Measurements from ENCODE around the gene AGAP2. TPM values are rescaled to one million over a fixed set of nuclear protein-coding genes. Genes with fewer than 3 reads are reported as not detected.
A peak's percentile ranks its signal among the peaks of the same experiment; 100 is the strongest.

AGAP2 gene
- total RNA-seq, 1 experiment from 2014 or later, result 0.19 TPM

DNA sequence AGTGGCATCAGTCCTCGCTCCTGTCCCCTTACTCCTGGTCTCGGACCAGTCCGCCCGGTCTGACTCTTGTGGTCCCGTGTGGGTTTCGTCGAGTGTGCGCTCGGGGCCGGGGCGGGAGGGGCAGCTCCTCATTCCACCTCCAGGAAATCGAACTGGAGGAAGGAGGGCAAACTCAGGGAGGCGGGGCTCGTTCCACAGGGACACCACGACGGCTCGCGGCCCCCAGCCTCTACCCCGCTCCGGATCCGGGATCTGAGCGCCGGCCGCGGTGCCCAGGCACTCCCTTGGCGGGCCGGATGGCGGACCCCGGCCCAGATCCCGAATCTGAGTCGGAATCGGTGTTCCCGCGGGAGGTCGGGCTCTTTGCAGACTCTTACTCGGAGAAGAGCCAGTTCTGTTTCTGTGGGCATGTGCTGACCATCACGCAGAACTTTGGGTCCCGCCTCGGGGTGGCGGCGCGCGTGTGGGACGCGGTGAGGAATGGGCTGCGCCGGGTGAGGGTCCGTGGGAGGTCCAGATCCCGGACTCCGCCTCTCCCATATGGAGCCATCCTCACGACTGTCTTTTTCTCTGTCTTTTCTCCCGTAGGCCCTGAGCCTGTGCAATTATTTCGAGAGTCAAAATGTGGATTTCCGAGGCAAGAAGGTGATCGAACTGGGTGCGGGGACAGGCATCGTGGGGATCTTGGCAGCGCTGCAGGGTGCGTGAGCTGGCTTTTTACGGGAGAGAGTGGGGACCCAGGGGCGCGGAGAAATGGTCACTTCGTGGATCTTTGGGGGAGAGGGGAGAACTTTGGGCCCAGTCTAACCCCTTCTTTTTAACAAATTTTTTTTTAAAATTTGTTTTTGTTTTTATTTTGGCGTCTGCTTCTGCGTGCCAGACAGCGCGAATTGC is 34.1 kb upstream of the AGAP2 start, which contains the start of gene EEF1AKMT3:
Gene EEF1AKMT3, plus strand, starts transcription at position 186 of the 894 bp plus-strand sequence. Its CDS starts 111 bp downstream, at position 297.
- peaks cover 33% of the 10 kb centered on the region for H3K4me1 Mint-ChIP-seq (ENCODE audit: insufficient read depth, unreplicated experiment)
- no peaks in the 10 kb centered on the region for H3K27me3 Mint-ChIP-seq (ENCODE audit: insufficient read depth, unreplicated experiment)
- peak within 1 kb of the TSS; percentile 100 for H3K27ac Mint-ChIP-seq (ENCODE audit: low read depth, unreplicated experiment)
- H3K36me3 Mint-ChIP-seq (ENCODE audit: insufficient read depth, unreplicated experiment), result peaks cover 19% of the 10 kb centered on the region
- intact Hi-C loops (cut with micrococcal nuclease), result no loop called here
- no TSS peak for BruUV-seq (replicated peaks)
- TF ChIP-seq, protein P1, sequence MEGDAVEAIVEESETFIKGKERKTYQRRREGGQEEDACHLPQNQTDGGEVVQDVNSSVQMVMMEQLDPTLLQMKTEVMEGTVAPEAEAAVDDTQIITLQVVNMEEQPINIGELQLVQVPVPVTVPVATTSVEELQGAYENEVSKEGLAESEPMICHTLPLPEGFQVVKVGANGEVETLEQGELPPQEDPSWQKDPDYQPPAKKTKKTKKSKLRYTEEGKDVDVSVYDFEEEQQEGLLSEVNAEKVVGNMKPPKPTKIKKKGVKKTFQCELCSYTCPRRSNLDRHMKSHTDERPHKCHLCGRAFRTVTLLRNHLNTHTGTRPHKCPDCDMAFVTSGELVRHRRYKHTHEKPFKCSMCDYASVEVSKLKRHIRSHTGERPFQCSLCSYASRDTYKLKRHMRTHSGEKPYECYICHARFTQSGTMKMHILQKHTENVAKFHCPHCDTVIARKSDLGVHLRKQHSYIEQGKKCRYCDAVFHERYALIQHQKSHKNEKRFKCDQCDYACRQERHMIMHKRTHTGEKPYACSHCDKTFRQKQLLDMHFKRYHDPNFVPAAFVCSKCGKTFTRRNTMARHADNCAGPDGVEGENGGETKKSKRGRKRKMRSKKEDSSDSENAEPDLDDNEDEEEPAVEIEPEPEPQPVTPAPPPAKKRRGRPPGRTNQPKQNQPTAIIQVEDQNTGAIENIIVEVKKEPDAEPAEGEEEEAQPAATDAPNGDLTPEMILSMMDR (IDR thresholded peaks at IDR 0.05; ENCODE audit: unreplicated experiment), result no peak
- DNase-seq (ENCODE audit: unreplicated experiment), result peak; percentile 66
- POLR2A ChIA-PET, result interaction anchor here (0.6 to 3.4 kb wide), 17 partner anchors 9 to 255 kb away, joined by 3 to 39 read pairs (median 4); partner anchors contain the start of genes CDK4, MARCHF9, TSFM and TSPAN31
- no peaks in the 10 kb centered on the region for H3K9me3 Mint-ChIP-seq (ENCODE audit: unreplicated experiment)
- peak within 1 kb of the TSS; percentile 99 for H3K4me3 Mint-ChIP-seq (ENCODE audit: unreplicated experiment)
- CTCF ChIA-PET, result interaction anchor here (0.6 to 1.7 kb wide), 5 partner anchors 9 to 676 kb away, joined by 3 to 6 read pairs (median 4); partner anchors contain the start of gene TSFM

DNA sequence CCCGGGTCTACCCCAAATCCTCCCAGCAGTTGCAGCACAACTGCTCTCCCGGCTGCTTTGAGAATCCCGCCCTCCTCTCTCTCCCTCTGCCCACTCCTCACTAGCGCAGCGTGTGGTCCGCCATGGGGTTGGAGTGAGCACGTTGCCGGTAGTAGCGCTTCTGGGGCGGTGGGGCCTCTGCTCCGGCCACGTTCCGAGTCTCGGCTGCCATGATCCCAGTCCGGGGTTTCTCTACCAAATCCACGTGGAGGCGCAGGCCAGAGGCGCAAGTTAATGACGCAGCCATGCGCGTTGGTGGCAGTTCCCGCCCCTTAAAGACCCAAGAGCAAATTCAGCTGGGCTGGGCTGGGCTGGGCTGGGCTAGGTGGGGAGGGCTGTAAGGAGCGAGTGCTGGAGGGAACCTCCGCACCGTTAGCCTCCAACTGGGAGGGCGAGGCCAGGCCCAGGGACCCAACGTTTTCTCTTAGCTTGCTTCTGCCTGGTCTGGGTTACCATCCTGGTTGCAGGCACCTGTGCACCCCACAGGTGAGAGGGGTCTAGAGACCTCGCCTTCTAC is 33.4 kb upstream of the AGAP2 start, which contains the start of gene METTL1:
Gene METTL1, minus strand, starts transcription at position 233 of the 556 bp plus-strand sequence. Its CDS starts 22 bp downstream, at position 211.
- POLR2A ChIA-PET, result interaction anchor here (0.6 to 3.4 kb wide), 17 partner anchors 10 to 255 kb away, joined by 3 to 39 read pairs (median 4); partner anchors contain the start of genes CDK4, MARCHF9, TSFM and TSPAN31
- CTCF ChIA-PET, result interaction anchor here (0.6 to 1.7 kb wide), 5 partner anchors 9 to 675 kb away, joined by 3 to 6 read pairs (median 4); partner anchors contain the start of gene TSFM
- intact Hi-C loops (cut with micrococcal nuclease), result no loop called here
- TF ChIP-seq, protein P1 (IDR thresholded peaks at IDR 0.05; ENCODE audit: unreplicated experiment), result no peak
- peak; percentile 97 for DNase-seq (ENCODE audit: unreplicated experiment)
- peak within 1 kb of the TSS; percentile 99 for H3K4me3 Mint-ChIP-seq (ENCODE audit: unreplicated experiment)
- no peaks in the 10 kb centered on the region for H3K9me3 Mint-ChIP-seq (ENCODE audit: unreplicated experiment)
- H3K4me1 Mint-ChIP-seq (ENCODE audit: insufficient read depth, unreplicated experiment), result peaks cover 33% of the 10 kb centered on the region
- peak within 1 kb of the TSS; percentile 100 for H3K27ac Mint-ChIP-seq (ENCODE audit: low read depth, unreplicated experiment)
- peaks cover 13% of the 10 kb centered on the region for H3K36me3 Mint-ChIP-seq (ENCODE audit: insufficient read depth, unreplicated experiment)
- no TSS peak for BruUV-seq (replicated peaks)
- no peaks in the 10 kb centered on the region for H3K27me3 Mint-ChIP-seq (ENCODE audit: insufficient read depth, unreplicated experiment)

- POLR2A ChIA-PET, result interaction anchor here (0.6 to 3.4 kb wide), 9 partner anchors 11 to 169 kb away, joined by 3 to 39 read pairs (median 5); partner anchors contain the start of genes CDK4, OS9 and TSFM
- BruUV-seq (replicated peaks), result TSS peak; percentile 63
- TF ChIP-seq, protein P1 (IDR thresholded peaks at IDR 0.05; ENCODE audit: unreplicated experiment), result no peak
- peaks cover 13% of the 10 kb centered on the region for H3K36me3 Mint-ChIP-seq (ENCODE audit: insufficient read depth, unreplicated experiment)
- H3K9me3 Mint-ChIP-seq (ENCODE audit: unreplicated experiment), result no peaks in the 10 kb centered on the region
- H3K27me3 Mint-ChIP-seq (ENCODE audit: insufficient read depth, unreplicated experiment), result no peaks in the 10 kb centered on the region
- intact Hi-C loops (cut with micrococcal nuclease), result no loop called here
- peak overlapping the region; percentile 99 for H3K4me3 Mint-ChIP-seq (ENCODE audit: unreplicated experiment)
- peak; percentile 95 for DNase-seq (ENCODE audit: unreplicated experiment)
- CTCF ChIA-PET, result interaction anchor here (0.5 to 1.7 kb wide), 6 partner anchors 9 to 309 kb away, joined by 3 to 6 read pairs (median 4); partner anchors contain the start of gene TSFM
- peak overlapping the region; percentile 100 for H3K27ac Mint-ChIP-seq (ENCODE audit: low read depth, unreplicated experiment)
- peaks cover 39% of the 10 kb centered on the region for H3K4me1 Mint-ChIP-seq (ENCODE audit: insufficient read depth, unreplicated experiment)
These were observed 32.8 kb upstream of the AGAP2 start for GRCh38 chr12:57771236-57771872.

All from MCF 10A (cell line).